Keratinocyte (primary cell): ENCODE data around the gene TCHH.

ENCODE experiments used
- EZH2 ChIP-seq: IDR thresholded peaks from one replicate; pipeline ENCODE4 v1.6.1; 2012; ENCODE audit warnings: inconsistent platforms, mild to moderate bottlenecking, low read length, moderate library complexity
- TF ChIP-seq, protein P1 (sequence below), 3 experiments: IDR thresholded peaks in 1 of 3; conservative IDR thresholded peaks in 1 of 3; optimal IDR thresholded peaks in 1 of 3; 2 replicates in 2 of 3; 3 replicates in 1 of 3; pipeline versions ENCODE3 to v1.5.1; 2011; ENCODE audit warnings: low read length in 3 of 3, mild to moderate bottlenecking in 3 of 3, moderate library complexity in 2 of 3, control low read depth in 1 of 3, inconsistent platforms in 1 of 3; ENCODE audit not compliant: insufficient read depth in 2 of 3; ENCODE audit errors: extremely low read depth in 1 of 3

- TF ChIP-seq, protein P1, sequence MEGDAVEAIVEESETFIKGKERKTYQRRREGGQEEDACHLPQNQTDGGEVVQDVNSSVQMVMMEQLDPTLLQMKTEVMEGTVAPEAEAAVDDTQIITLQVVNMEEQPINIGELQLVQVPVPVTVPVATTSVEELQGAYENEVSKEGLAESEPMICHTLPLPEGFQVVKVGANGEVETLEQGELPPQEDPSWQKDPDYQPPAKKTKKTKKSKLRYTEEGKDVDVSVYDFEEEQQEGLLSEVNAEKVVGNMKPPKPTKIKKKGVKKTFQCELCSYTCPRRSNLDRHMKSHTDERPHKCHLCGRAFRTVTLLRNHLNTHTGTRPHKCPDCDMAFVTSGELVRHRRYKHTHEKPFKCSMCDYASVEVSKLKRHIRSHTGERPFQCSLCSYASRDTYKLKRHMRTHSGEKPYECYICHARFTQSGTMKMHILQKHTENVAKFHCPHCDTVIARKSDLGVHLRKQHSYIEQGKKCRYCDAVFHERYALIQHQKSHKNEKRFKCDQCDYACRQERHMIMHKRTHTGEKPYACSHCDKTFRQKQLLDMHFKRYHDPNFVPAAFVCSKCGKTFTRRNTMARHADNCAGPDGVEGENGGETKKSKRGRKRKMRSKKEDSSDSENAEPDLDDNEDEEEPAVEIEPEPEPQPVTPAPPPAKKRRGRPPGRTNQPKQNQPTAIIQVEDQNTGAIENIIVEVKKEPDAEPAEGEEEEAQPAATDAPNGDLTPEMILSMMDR (optimal IDR thresholded peaks at IDR 0.05 in 1 of 3, IDR thresholded peaks at IDR 0.05 in 1 of 3, conservative IDR thresholded peaks at IDR 0.05 in 1 of 3; ENCODE audit: extremely low read depth in 1 of 3, insufficient read depth in 2 of 3, low read length in 3 of 3) = no peak
- TF ChIP-seq EZH2 = no peak
Measured at GRCh38 chr1:152071123-152071522, 44.1 kb downstream of the TCHH start.
